Measurements from ENCODE around the gene ADAMTS13.

ADAMTS13 gene

DNA sequence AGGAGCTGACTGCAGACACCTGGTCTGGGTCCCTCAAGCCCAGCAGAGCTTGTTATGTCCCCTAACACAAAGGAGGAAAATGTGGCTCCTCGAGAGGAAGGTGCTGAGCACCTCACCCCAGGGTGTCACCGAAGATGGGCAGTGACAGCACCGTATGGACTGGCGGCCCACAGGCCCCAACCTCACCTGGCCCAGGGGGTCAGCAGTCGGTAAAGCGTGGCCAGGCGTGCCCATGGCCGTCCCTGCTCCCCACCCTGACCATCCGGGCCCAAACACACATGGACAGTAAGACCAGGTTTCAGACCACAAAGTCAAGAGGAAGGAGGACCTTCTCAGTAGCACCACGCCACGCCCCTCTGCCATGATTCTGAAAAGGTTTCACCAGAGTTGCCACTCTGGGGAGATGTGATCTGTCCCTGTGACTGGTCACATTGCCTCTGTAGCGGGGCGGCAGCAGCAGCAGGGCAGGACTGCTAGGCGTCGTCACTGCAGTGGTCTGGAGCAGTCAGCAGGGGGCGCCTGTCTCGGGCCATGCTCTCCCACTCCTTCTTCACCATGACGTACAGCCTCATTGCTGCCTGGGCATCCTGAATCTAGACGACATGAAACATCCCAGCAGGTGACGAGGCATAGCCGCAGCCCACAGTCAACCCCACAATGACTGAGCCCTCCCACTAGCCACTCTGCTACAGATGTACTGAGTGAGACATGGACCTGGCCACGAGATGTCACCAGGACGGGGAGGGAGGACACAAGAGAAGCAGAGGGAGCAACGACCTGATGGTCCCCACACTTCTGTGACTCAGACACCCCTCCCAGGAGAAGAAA lies 15.5 kb upstream of the ADAMTS13 start:
- 67% methylated on average over 24 of the region's 24 CpGs for WGBS
- Histone ChIP-seq H3K27me3 (ENCODE audit: insufficient read depth, low read length) (no peaks in the 10 kb centered on the region), H3K4me1 (ENCODE audit: insufficient read depth, low read length) (no peaks in the 10 kb centered on the region), H3K36me3 (ENCODE audit: insufficient read depth, low read length) (peaks cover 66% of the 10 kb centered on the region), H3K9me3 (ENCODE audit: insufficient read depth, low read depth, low read length) (no peaks in the 10 kb centered on the region), H3K27ac (ENCODE audit: low read depth, low read length) (peak overlapping the region; percentile 12; the same call in 1 of the 2 replicates), H3K9ac (ENCODE audit: low read depth, low read length) (no peak overlapping the region), H3K4me3 (ENCODE audit: low read length) (no peak overlapping the region)

DNA sequence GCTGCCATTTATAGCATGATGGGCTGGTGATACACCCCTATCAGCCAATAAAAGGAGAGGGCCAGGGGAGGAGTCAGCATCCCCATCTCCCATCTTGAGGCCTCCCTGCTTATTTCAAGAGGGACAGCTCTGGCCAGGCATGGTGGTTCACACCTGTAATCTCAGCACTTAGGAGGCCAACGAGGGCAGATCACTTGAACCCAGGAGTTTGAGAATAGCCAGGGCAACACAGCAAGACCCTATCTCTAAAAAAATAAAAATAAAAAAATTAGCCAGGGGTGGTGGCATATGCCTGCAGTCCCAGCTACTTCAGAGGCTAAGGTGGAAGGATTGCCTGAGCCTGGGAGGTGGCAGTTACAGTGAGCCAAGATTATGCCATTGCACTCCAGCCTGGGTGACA lies 14.1 kb upstream of the ADAMTS13 start:
- WGBS, result 81% methylated on average over 1 of the region's 1 CpG
- Histone ChIP-seq H3K4me1 (ENCODE audit: insufficient read depth, low read length) (no peaks in the 10 kb centered on the region), H3K36me3 (ENCODE audit: insufficient read depth, low read length) (peaks cover 78% of the 10 kb centered on the region), H3K4me3 (ENCODE audit: low read length) (no peak overlapping the region), H3K27me3 (ENCODE audit: insufficient read depth, low read length) (no peaks in the 10 kb centered on the region), H3K27ac (ENCODE audit: low read depth, low read length) (no peak overlapping the region), H3K9me3 (ENCODE audit: insufficient read depth, low read depth, low read length) (no peaks in the 10 kb centered on the region), H3K9ac (ENCODE audit: low read depth, low read length) (no peak overlapping the region)

DNA sequence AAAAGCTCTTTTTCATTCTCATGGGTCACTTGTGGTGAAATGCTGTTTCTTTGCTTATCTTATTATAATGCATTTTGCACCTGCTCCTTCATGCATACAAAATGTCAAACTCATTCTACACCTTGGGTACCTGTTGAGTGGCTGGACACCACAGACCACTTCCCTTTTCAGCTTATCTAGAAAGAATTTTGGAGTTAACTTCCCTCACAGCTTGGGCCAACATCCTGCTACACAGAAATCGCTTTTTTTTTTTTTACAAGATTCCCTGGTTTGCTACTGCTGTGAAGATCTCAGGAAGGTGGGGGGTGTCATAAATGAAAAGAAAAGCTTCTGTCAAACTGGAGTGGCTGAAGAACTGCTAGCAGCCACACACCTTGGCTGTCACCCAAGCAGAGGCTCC lies 7.0 kb upstream of the ADAMTS13 start:
- no peak overlapping the region for H3K27ac ChIP-seq (ENCODE audit: low read depth, low read length)
- H3K4me1 ChIP-seq (ENCODE audit: insufficient read depth, low read length), result 0 out of 2 replicates have a peak, but pooled peaks cover 3% of the 10 kb centered on the region
- no peak overlapping the region for H3K9ac ChIP-seq (ENCODE audit: low read depth, low read length)
- WGBS, result 89% methylated on average over 1 of the region's 1 CpG
- no peak overlapping the region for H3K4me3 ChIP-seq (ENCODE audit: low read length)
- peaks cover 57% of the 10 kb centered on the region for H3K36me3 ChIP-seq (ENCODE audit: insufficient read depth, low read length)
- H3K9me3 ChIP-seq (ENCODE audit: insufficient read depth, low read depth, low read length), result no peaks in the 10 kb centered on the region
- H3K27me3 ChIP-seq (ENCODE audit: insufficient read depth, low read length), result no peaks in the 10 kb centered on the region

DNA sequence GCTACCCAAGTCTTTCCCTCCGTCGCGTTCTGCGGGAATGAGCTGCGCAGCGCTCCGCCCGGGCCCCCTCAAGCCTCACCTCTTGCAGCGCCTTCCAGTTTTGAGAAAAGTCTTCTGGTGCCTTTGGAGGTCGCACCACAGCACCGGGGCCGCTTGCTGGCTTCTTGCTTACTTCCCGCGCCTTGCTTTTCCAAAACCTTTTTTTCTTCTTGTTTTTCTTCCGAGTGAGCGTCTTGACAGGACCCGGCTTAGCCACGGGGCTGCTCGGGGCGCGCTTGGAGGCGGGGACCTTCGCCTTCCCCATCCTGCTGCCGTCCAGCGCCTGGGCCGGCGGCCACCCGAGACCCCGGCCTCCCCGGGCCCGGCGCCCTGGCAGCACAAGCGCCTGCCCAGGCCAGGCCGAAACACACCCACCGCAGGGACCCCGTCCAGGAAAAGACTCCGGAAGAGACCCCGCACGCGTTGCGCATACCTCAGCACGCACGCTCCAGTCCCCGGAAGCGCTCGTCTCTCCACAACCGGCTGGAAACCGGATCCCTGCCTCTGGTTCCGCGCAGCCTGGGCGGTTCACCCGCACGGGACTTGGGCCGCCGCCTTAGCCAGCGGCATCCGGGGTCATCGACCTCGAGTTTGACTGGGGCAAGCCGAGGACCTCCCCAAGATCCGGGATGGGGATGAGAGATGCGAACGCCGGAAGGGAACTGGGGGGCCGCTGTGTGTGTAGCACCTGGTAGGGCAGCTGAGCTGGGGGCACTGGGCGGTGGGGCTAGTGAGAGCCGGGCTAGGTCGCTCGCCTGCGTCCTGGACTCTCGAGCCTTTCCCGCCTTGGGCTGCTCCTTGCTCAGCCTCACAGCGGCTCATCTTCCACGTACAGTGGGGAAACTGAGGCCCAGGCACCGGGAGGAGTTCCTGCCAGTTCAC lies 4.4 kb upstream of the ADAMTS13 start, which contains the start of gene REXO4:
TSS of gene REXO4 (minus strand) at position 470 of the 921 bp plus-strand sequence. CDS start at position 304, 166 bp downstream.
- Histone ChIP-seq H3K9me3 (ENCODE audit: insufficient read depth, low read depth, low read length) (no peaks in the 10 kb centered on the region), H3K27ac (ENCODE audit: low read depth, low read length) (peak within 1 kb of the TSS; percentile 93; the same call in 1 of the 2 replicates), H3K4me1 (ENCODE audit: insufficient read depth, low read length) (0 out of 2 replicates have a peak, but pooled peaks cover 3% of the 10 kb centered on the region), H3K36me3 (ENCODE audit: insufficient read depth, low read length) (peaks cover 33% of the 10 kb centered on the region), H3K27me3 (ENCODE audit: insufficient read depth, low read length) (no peaks in the 10 kb centered on the region), H3K9ac (ENCODE audit: low read depth, low read length) (peak within 1 kb of the TSS; percentile 77), H3K4me3 (ENCODE audit: low read length) (peak within 1 kb of the TSS; percentile 98)
- WGBS, result under 1% methylated on average over 75 of the region's 75 CpGs

DNA sequence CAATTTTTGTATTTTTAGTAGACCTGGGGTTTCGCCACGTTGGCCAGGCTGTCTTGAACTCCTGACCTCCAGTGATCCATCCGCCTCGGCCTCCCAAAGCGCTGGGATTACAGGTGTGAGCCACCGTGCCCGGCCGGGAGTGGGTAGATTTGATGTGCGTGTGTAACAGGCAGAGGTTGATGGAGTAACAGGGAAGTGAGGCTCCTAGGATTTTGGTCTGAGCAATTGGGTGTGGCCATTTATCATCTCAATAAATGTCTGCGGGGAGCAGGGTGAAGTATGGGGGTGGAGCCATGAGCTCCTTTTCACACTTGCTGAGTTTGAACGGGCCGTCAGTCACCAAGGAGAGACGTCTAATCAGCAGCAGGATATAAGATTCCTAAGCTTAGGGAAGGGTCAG lies 3.2 kb upstream of the ADAMTS13 start:
- WGBS, result 53% methylated on average over 13 of the region's 13 CpGs
- Histone ChIP-seq H3K9me3 (ENCODE audit: insufficient read depth, low read depth, low read length) (no peaks in the 10 kb centered on the region), H3K36me3 (ENCODE audit: insufficient read depth, low read length) (peaks cover 22% of the 10 kb centered on the region), H3K27ac (ENCODE audit: low read depth, low read length) (no peak overlapping the region), H3K9ac (ENCODE audit: low read depth, low read length) (no peak overlapping the region), H3K4me3 (ENCODE audit: low read length) (peak overlapping the region; percentile 98), H3K4me1 (ENCODE audit: insufficient read depth, low read length) (0 out of 2 replicates have a peak, but pooled peaks cover 3% of the 10 kb centered on the region), H3K27me3 (ENCODE audit: insufficient read depth, low read length) (no peaks in the 10 kb centered on the region)

DNA sequence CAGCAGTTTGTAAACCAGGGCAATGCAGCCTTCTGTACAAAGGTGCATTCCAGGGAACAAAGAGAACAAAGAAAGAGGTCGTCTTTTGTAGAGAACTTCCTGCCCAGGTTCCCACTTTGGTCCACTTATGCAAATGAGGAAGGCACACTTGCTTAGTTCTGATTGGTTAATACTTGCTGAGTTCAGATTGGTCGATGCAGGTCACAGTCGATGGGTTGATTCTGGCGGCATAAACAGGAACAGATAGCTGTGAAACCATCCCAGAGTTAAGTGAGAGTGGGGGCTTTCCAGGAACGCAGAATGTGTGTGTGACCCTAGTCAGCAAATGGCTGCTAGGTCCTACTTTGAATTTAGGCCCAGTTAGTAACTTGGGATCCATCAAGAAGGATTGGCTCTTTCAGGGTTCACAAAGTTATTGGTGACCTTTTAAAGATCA lies 1.8 kb upstream of the ADAMTS13 start:
- H3K27ac ChIP-seq (ENCODE audit: low read depth, low read length), result no peak overlapping the region
- no peaks in the 10 kb centered on the region for H3K9me3 ChIP-seq (ENCODE audit: insufficient read depth, low read depth, low read length)
- peaks cover 8% of the 10 kb centered on the region; the same call in 1 of the 2 replicates for H3K36me3 ChIP-seq (ENCODE audit: insufficient read depth, low read length)
- WGBS, result 82% methylated on average over 5 of the region's 5 CpGs
- 0 out of 2 replicates have a peak, but pooled peaks cover 3% of the 10 kb centered on the region for H3K4me1 ChIP-seq (ENCODE audit: insufficient read depth, low read length)
- H3K27me3 ChIP-seq (ENCODE audit: insufficient read depth, low read length), result no peaks in the 10 kb centered on the region
- no peak overlapping the region for H3K9ac ChIP-seq (ENCODE audit: low read depth, low read length)
- no peak overlapping the region for H3K4me3 ChIP-seq (ENCODE audit: low read length)

DNA sequence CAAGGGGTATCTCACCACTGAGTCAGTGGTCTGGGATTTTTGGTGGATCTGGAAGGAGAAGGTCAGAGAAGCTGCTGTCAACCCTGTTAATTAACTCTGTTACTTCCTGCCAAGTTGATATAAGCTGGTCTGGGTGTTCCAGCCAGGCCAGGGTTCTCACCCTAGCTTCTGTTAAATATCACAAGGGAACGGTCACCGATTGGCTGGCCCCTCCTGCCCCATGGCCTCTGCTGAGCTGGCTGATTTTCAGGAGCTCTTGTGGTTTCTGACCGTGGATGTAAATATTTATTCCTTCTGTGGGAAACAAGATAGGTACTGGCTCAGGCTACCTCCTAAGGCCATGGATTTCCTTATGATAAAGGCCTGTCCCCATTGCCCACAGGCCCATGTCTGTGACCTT lies 1.0 kb downstream of the ADAMTS13 start:
- H3K4me3 ChIP-seq (ENCODE audit: low read length), result no peak overlapping the region
- peaks cover 10% of the 10 kb centered on the region for H3K27me3 ChIP-seq (ENCODE audit: insufficient read depth, low read length)
- 0 out of 2 replicates have a peak, but pooled peaks cover 2% of the 10 kb centered on the region for H3K9me3 ChIP-seq (ENCODE audit: insufficient read depth, low read depth, low read length)
- H3K4me1 ChIP-seq (ENCODE audit: insufficient read depth, low read length), result 0 out of 2 replicates have a peak, but pooled peaks cover 3% of the 10 kb centered on the region
- H3K9ac ChIP-seq (ENCODE audit: low read depth, low read length), result no peak overlapping the region
- no peak overlapping the region for H3K27ac ChIP-seq (ENCODE audit: low read depth, low read length)
- H3K36me3 ChIP-seq (ENCODE audit: insufficient read depth, low read length), result 0 out of 2 replicates have a peak, but pooled peaks cover 4% of the 10 kb centered on the region
- WGBS, result 94% methylated on average over 3 of the region's 3 CpGs

DNA sequence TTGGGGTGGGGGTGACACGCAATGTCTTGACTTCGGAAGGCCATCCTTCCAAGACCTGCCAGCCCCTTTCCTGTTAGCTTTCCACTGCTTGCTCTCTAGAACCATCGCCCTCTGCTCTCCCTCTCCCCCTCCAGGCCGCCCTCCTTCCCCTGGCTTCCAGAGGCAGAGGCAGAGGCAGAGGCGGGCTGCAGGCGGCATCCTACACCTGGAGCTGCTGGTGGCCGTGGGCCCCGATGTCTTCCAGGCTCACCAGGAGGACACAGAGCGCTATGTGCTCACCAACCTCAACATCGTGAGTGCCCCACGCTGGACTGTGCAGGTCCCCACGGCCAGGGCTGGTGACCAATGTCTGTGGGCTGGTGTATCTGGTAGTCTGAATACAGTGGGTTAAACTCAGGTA lies 2.0 kb downstream of the ADAMTS13 start:
- Histone ChIP-seq H3K36me3 (ENCODE audit: insufficient read depth, low read length) (0 out of 2 replicates have a peak, but pooled peaks cover 4% of the 10 kb centered on the region), H3K27me3 (ENCODE audit: insufficient read depth, low read length) (peaks cover 11% of the 10 kb centered on the region), H3K4me3 (ENCODE audit: low read length) (no peak overlapping the region), H3K27ac (ENCODE audit: low read depth, low read length) (no peak overlapping the region), H3K9me3 (ENCODE audit: insufficient read depth, low read depth, low read length) (0 out of 2 replicates have a peak, but pooled peaks cover 2% of the 10 kb centered on the region), H3K4me1 (ENCODE audit: insufficient read depth, low read length) (0 out of 2 replicates have a peak, but pooled peaks cover 2% of the 10 kb centered on the region), H3K9ac (ENCODE audit: low read depth, low read length) (no peak overlapping the region)
- 93% methylated on average over 12 of the region's 12 CpGs for WGBS

DNA sequence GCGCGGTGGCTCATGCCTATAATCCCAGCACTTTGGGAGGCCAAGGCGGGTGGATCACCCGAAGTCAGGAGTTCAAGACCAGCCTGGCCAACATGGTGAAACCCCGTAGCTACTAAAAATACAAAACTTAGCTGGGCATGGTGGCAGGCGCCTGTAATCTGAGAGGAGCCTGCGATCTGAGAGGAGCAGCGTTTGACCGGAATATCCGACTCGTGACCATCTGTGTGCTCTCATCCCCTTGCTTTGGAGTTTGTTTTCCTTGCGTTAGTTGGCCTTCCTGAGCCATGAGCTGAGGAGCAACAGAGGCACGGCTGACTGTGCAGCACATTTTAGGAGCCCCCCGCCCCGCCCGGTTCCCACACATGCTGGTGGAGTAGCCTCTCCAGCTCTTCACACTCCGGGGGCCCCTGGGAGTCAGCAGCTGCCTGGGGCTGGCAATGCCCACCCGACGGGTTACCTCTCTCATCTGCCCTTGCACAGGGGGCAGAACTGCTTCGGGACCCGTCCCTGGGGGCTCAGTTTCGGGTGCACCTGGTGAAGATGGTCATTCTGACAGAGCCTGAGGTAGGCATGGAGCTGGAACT lies 3.0 kb downstream of the ADAMTS13 start:
- no peak overlapping the region for H3K9ac ChIP-seq (ENCODE audit: low read depth, low read length)
- no peak overlapping the region for H3K27ac ChIP-seq (ENCODE audit: low read depth, low read length)
- H3K9me3 ChIP-seq (ENCODE audit: insufficient read depth, low read depth, low read length), result 0 out of 2 replicates have a peak, but pooled peaks cover 2% of the 10 kb centered on the region
- H3K4me1 ChIP-seq (ENCODE audit: insufficient read depth, low read length), result no peaks in the 10 kb centered on the region
- 0 out of 2 replicates have a peak, but pooled peaks cover 4% of the 10 kb centered on the region for H3K36me3 ChIP-seq (ENCODE audit: insufficient read depth, low read length)
- 93% methylated on average over 22 of the region's 22 CpGs for WGBS
- H3K27me3 ChIP-seq (ENCODE audit: insufficient read depth, low read length), result peaks cover 17% of the 10 kb centered on the region
- no peak overlapping the region for H3K4me3 ChIP-seq (ENCODE audit: low read length)

DNA sequence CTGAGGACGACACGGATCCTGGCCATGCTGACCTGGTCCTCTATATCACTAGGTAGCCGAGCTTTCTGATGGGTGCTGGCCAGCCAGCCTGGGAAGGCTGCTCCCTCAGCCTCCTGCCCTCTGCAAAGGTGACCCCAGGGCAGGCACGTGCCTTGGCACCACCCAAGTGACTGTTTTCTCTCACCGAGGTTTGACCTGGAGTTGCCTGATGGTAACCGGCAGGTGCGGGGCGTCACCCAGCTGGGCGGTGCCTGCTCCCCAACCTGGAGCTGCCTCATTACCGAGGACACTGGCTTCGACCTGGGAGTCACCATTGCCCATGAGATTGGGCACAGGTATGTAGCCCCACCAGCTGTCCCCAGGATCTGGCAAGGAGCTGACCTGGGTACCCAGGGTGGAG lies 3.8 kb downstream of the ADAMTS13 start:
- H3K4me1 ChIP-seq (ENCODE audit: insufficient read depth, low read length), result no peaks in the 10 kb centered on the region
- 0 out of 2 replicates have a peak, but pooled peaks cover 2% of the 10 kb centered on the region for H3K9me3 ChIP-seq (ENCODE audit: insufficient read depth, low read depth, low read length)
- H3K9ac ChIP-seq (ENCODE audit: low read depth, low read length), result no peak overlapping the region
- H3K27me3 ChIP-seq (ENCODE audit: insufficient read depth, low read length), result peaks cover 20% of the 10 kb centered on the region
- H3K27ac ChIP-seq (ENCODE audit: low read depth, low read length), result no peak overlapping the region
- H3K36me3 ChIP-seq (ENCODE audit: insufficient read depth, low read length), result 0 out of 2 replicates have a peak, but pooled peaks cover 4% of the 10 kb centered on the region
- 89% methylated on average over 11 of the region's 11 CpGs for WGBS
- H3K4me3 ChIP-seq (ENCODE audit: low read length), result no peak overlapping the region

All from HUES64 (cell line).